Neural cell (in vitro differentiated cells): ENCODE data around the gene CTPS2. TPM values are rescaled to one million over a fixed set of nuclear protein-coding genes. Genes with fewer than 3 reads are reported as not detected.

Experiments used
- H2AFZ ChIP-seq: fragments of 200-600, 300-800 bp; sonication (generic), shearing (Covaris generic); 2 replicates; pipeline ENCODE4 v1.6.0; 2014; ENCODE audit warnings: low read depth, mild to moderate bottlenecking, antibody characterized with exemption, low read length, moderate library complexity
- H3F3A ChIP-seq: fragments of 200-600 bp; shearing (Covaris generic); 2 replicates; pipeline ENCODE4 v1.6.1; 2016; ENCODE audit warnings: mild to moderate bottlenecking, moderate library complexity, mixed read lengths, antibody characterized with exemption, low read length; ENCODE audit not compliant: insufficient read depth, poor library complexity, severe bottlenecking
- H3K27ac ChIP-seq: fragments of 200-600, 300-800 bp; sonication (generic), shearing (Covaris generic); 2 replicates; pipeline ENCODE4 v1.5.1; 2014; ENCODE audit warnings: mild to moderate bottlenecking, low read length, moderate library complexity
- H3K27me3 ChIP-seq: fragments of 300-800, 200-600 bp; sonication (generic), shearing (Covaris generic); 2 replicates; pipeline ENCODE4 v1.6.0; 2014; ENCODE audit warnings: mild to moderate bottlenecking, low read depth, low read length, moderate library complexity; ENCODE audit not compliant: insufficient read depth
- H3K36me3 ChIP-seq: fragments of 300-800, 200-600 bp; sonication (generic), shearing (Covaris generic); 2 replicates; pipeline ENCODE4 v1.5.1; 2014; ENCODE audit warnings: mild to moderate bottlenecking, antibody characterized with exemption, low read length, moderate library complexity; ENCODE audit not compliant: insufficient read depth
- H3K4me2 ChIP-seq: fragments of 300-800, 200-600 bp; sonication (generic), shearing (Covaris generic); 2 replicates; pipeline ENCODE4 v1.6.0; 2014; ENCODE audit warnings: mild to moderate bottlenecking, low read length
- H3K4me3 ChIP-seq: fragments of 300-800, 200-600 bp; sonication (generic), shearing (Covaris generic); 2 replicates; pipeline ENCODE4 v1.5.1; 2014; ENCODE audit warnings: mild to moderate bottlenecking, low read length, moderate library complexity
- H3K79me2 ChIP-seq: fragments of 200-600 bp; shearing (Covaris generic); replicated peaks from 2 replicates; pipeline ENCODE4 v1.6.0; 2014; ENCODE audit warnings: mild to moderate bottlenecking, low read length, moderate library complexity; ENCODE audit not compliant: insufficient read depth
- H3K9ac ChIP-seq: fragments of 300-800, 200-600 bp; sonication (generic), shearing (Covaris generic); 2 replicates; pipeline ENCODE4 v1.6.1; 2016; ENCODE audit warnings: mild to moderate bottlenecking, low read length, mixed read lengths
- H3K9me2 ChIP-seq: fragments of 200-600 bp; shearing (Covaris generic); 2 replicates; pipeline ENCODE4 v1.6.1; 2016; ENCODE audit warnings: mild to moderate bottlenecking, low read length, mixed read lengths; ENCODE audit not compliant: insufficient read depth
- H3K9me3 ChIP-seq: fragments of 200-600, 300-800 bp; sonication (generic), shearing (Covaris generic); 2 replicates; pipeline ENCODE4 v1.6.1; 2016; ENCODE audit warnings: mild to moderate bottlenecking, mixed run types, low read length, moderate library complexity, mixed read lengths
- H4K20me1 ChIP-seq: fragments of 200-600 bp; shearing (Covaris generic); 2 replicates; pipeline ENCODE4 v1.6.1; 2016; ENCODE audit warnings: mild to moderate bottlenecking, mixed run types; ENCODE audit not compliant: insufficient read depth
- EP300 ChIP-seq: fragments of 450-650 bp; conservative IDR thresholded peaks from 2 replicates; pipeline ENCODE4 v1.6.1; 2014; ENCODE audit warnings: antibody characterized with exemption, mild to moderate bottlenecking, moderate library complexity; ENCODE audit not compliant: poor library complexity, severe bottlenecking
- EZH2 ChIP-seq: fragments of 200-600, 300-800 bp; shearing (Covaris generic), sonication (generic); IDR thresholded peaks from 2 replicates; pipeline ENCODE4 v1.6.1; 2014; ENCODE audit warnings: antibody characterized with exemption, low read length, borderline replicate concordance, mild to moderate bottlenecking; ENCODE audit not compliant: insufficient read depth, poor library complexity, severe bottlenecking
- MXI1 ChIP-seq: fragments of 450-650 bp; conservative IDR thresholded peaks from 2 replicates; pipeline ENCODE4 v1.6.1; 2014; ENCODE audit warnings: antibody characterized with exemption, mild to moderate bottlenecking; ENCODE audit not compliant: poor library complexity, severe bottlenecking
- POLR2AphosphoS5 ChIP-seq: IDR thresholded peaks from 2 replicates; pipeline ENCODE4 v1.6.1; 2012
- RAD21 ChIP-seq: fragments of 450-650 bp; conservative IDR thresholded peaks from 2 replicates; pipeline ENCODE4 v1.6.1; 2014; ENCODE audit warnings: antibody characterized with exemption, mild to moderate bottlenecking, moderate library complexity
- SMC3 ChIP-seq: fragments of 450-650 bp; conservative IDR thresholded peaks from 2 replicates; pipeline ENCODE4 v1.6.1; 2014; ENCODE audit warnings: antibody characterized with exemption, mild to moderate bottlenecking, moderate library complexity; ENCODE audit not compliant: poor library complexity
- TAF1 ChIP-seq: IDR thresholded peaks from 2 replicates; pipeline ENCODE4 v1.6.1; 2012; ENCODE audit warnings: low read depth
- polyA plus RNA-seq: library from polyadenylated mRNA; depleted of rRNA; stranded (reverse); fragments of >200 nt; gene quantifications from 2 replicates; pipeline ENCODE4 v1.2.3, GENCODE V29; 2014
- TF ChIP-seq, protein P1 (sequence below): fragments of 450-650 bp; IDR thresholded peaks from 2 replicates; pipeline ENCODE4 v1.5.1; 2014; ENCODE audit warnings: antibody characterized with exemption, mild to moderate bottlenecking, moderate library complexity; ENCODE audit not compliant: poor library complexity, severe bottlenecking
- TF ChIP-seq, protein P2 (sequence below): IDR thresholded peaks from 2 replicates; pipeline ENCODE4 v1.6.1; 2012; ENCODE audit warnings: borderline replicate concordance

Gene CTPS2
- polyA plus RNA-seq, 1 donor from 2014 or later: 17.1 TPM

DNA sequence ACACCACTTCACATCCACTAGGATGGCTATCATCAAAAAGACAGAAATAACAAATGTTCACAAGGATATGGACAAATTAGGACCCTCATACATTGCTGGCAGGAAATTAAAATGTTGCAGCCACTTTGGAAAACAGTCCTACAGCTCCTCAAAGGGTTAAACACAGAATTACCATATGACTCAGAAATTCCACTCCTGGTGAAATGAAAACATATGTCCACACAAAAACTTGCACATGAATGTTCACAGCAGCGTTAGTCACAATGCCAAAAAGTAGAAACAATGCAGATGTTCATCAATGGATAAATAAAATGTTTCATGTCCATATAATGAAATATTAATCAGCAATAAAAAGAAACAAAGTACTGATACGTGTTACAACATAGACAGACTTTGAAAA lies 47.4 kb downstream of the CTPS2 start:
- Histone ChIP-seq H3K79me2 (no peaks in the 10 kb centered on the region), H3F3A (no peaks in the 10 kb centered on the region), H4K20me1 (no peaks in the 10 kb centered on the region), H3K9me3 (no peaks in the 10 kb centered on the region), H3K4me2 (no peak overlapping the region), H3K27me3 (no peaks in the 10 kb centered on the region), H3K9me2 (no peaks in the 10 kb centered on the region), H2AFZ (no peak overlapping the region), H3K36me3 (no peaks in the 10 kb centered on the region), H3K9ac (no peak overlapping the region), H3K4me3 (no peak overlapping the region), H3K27ac (no peak overlapping the region)
- TF ChIP-seq, protein P1, sequence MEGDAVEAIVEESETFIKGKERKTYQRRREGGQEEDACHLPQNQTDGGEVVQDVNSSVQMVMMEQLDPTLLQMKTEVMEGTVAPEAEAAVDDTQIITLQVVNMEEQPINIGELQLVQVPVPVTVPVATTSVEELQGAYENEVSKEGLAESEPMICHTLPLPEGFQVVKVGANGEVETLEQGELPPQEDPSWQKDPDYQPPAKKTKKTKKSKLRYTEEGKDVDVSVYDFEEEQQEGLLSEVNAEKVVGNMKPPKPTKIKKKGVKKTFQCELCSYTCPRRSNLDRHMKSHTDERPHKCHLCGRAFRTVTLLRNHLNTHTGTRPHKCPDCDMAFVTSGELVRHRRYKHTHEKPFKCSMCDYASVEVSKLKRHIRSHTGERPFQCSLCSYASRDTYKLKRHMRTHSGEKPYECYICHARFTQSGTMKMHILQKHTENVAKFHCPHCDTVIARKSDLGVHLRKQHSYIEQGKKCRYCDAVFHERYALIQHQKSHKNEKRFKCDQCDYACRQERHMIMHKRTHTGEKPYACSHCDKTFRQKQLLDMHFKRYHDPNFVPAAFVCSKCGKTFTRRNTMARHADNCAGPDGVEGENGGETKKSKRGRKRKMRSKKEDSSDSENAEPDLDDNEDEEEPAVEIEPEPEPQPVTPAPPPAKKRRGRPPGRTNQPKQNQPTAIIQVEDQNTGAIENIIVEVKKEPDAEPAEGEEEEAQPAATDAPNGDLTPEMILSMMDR: no peak
- no peak for TF ChIP-seq EP300
- TF ChIP-seq EZH2: no peak
- TF ChIP-seq MXI1: no peak
- TF ChIP-seq, protein P2, sequence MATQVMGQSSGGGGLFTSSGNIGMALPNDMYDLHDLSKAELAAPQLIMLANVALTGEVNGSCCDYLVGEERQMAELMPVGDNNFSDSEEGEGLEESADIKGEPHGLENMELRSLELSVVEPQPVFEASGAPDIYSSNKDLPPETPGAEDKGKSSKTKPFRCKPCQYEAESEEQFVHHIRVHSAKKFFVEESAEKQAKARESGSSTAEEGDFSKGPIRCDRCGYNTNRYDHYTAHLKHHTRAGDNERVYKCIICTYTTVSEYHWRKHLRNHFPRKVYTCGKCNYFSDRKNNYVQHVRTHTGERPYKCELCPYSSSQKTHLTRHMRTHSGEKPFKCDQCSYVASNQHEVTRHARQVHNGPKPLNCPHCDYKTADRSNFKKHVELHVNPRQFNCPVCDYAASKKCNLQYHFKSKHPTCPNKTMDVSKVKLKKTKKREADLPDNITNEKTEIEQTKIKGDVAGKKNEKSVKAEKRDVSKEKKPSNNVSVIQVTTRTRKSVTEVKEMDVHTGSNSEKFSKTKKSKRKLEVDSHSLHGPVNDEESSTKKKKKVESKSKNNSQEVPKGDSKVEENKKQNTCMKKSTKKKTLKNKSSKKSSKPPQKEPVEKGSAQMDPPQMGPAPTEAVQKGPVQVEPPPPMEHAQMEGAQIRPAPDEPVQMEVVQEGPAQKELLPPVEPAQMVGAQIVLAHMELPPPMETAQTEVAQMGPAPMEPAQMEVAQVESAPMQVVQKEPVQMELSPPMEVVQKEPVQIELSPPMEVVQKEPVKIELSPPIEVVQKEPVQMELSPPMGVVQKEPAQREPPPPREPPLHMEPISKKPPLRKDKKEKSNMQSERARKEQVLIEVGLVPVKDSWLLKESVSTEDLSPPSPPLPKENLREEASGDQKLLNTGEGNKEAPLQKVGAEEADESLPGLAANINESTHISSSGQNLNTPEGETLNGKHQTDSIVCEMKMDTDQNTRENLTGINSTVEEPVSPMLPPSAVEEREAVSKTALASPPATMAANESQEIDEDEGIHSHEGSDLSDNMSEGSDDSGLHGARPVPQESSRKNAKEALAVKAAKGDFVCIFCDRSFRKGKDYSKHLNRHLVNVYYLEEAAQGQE: no peak
- no peak for TF ChIP-seq RAD21
- TF ChIP-seq TAF1: no peak
- TF ChIP-seq SMC3: no peak
- TF ChIP-seq POLR2AphosphoS5: no peak

DNA sequence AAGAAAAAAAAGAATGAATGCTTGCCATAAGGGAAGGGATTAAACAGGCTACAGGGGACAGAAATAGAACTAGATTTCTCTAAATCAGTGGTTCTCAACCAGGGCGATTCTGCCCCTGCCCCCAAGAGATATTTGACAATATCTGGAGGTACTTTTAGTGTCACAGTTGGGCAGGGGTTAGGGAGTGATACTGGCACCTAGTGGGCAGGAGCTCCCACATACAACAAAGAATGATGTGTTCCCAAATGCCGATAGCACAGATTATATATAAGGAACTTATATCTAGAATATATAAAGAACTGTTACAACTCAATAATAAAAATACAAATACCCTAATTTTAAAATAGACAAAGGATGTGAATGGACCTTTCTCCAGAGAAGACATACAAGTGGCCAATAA lies 47.8 kb downstream of the CTPS2 start:
- Histone ChIP-seq H3K27me3 (no peaks in the 10 kb centered on the region), H4K20me1 (no peaks in the 10 kb centered on the region), H3K4me3 (no peak overlapping the region), H3K9ac (no peak overlapping the region), H3K27ac (no peak overlapping the region), H3K79me2 (no peaks in the 10 kb centered on the region), H3K9me3 (no peaks in the 10 kb centered on the region), H2AFZ (no peak overlapping the region), H3F3A (no peaks in the 10 kb centered on the region), H3K9me2 (no peaks in the 10 kb centered on the region), H3K4me2 (no peak overlapping the region), H3K36me3 (no peaks in the 10 kb centered on the region)
- TF ChIP-seq, protein P1: no peak
- TF ChIP-seq, protein P2: no peak
- TF ChIP-seq RAD21: no peak
- no peak for TF ChIP-seq TAF1
- no peak for TF ChIP-seq SMC3
- no peak for TF ChIP-seq MXI1
- TF ChIP-seq EZH2: no peak
- no peak for TF ChIP-seq POLR2AphosphoS5
